Hindlimb muscle (tissue), 1 donor: ENCODE data around the gene TMEM135. TPM values are rescaled to one million over a fixed set of nuclear protein-coding genes. Genes with fewer than 3 reads are reported as not detected.
A peak's percentile ranks its signal among the peaks of the same experiment; 100 is the strongest.
"Not testable (repeated sequence)": the region's sequence is repeated elsewhere in the genome, so short reads cannot be mapped to it uniquely, and the experiment has no call there.

Experiments used
- DNase-seq: peaks from one replicate; pipeline ENCODE4 v3.0.0-alpha.2; 2013
- polyA plus RNA-seq: library from polyadenylated mRNA; unstranded; fragments of 120-200 nt; gene quantifications from one replicate; pipeline ENCODE4 v1.2.1, GENCODE V29; 2013; ENCODE audit not compliant: insufficient read length

TMEM135 gene
- 13.5 TPM for polyA plus RNA-seq

DNA sequence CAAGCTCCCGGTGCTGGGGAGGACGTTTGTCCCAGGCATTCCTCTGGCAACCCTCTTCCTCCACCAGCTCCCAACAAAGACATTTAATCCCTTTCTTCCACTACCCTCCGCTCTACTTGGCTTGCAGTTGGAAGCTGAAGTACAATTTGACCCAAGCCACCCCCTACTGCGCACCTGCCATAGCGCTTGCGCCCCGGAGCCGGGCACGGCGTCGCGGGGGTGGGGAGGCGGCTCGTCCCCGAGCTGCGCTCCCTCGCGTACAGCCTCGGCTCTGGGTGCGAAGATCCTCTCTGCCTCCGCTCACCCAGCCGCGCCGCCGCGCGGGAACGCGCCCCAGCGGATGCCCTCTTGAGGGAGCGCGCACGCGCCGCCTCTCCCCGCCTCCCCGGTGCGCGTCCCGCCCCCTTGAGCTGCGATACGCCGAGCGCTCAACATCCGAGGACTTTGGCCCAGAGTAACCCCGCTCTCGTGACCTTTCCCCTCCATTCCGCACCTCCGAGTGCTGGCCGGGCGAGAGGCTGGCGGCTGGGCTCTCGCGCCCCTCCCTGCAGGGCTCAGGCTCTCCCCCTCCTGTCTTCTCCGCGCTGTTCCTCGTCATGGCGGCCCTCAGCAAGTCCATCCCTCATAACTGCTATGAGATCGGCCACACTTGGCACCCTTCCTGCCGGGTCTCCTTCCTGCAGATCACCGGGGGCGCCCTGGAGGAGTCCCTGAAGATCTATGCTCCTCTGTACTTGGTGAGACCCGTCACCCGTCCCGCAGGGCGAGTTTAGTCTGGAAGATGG lies at the start of gene TMEM135:
TSS of gene TMEM135 (plus strand) at position 485 of the 785 bp plus-strand sequence. CDS start at position 597, 112 bp downstream.
- DNase-seq = peak; percentile 90

DNA sequence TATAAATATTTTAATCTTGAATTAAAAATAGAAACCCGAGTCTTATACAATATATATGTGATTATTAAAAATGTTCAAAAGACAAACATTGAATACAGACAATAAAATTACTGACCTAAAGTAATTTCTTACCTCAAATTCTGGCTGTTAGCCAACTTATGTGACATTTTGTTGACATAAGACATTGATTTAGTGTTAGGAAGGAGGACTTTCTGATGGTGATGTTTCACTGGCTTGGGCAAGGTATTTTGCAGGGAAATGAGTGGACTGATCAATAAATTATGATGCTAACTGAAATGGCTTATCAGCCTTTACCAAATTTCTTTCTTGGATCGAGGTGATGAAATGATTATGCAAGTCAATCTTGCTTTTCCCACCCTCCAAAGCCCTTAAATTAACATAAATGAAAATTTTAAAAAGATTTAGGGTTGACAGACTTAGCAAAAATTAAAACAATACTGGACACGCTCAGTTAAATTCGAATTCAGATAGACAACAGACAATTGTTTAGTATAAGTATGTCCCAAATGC lies 49.3 kb upstream of the TMEM135 start:
- DNase-seq = no peak

DNA sequence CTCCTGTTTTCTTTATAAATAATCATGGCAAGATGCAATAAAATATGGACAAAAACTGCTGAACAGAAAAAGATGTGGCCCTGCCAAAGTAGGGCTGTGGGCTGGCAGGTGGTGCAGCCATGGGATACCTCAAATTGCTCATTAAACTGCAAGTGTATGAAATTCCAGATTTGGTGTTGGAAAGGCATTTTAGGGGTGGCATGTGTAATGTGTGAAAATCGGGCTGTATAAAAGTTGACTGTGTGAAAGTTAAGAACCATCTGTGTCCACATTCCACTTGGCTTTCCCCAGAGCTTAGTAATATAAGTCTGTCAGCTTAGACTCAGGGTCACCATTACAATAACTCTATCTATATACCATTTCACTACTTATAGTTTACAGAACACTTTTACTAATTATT lies 47.7 kb upstream of the TMEM135 start:
- no peak for DNase-seq

DNA sequence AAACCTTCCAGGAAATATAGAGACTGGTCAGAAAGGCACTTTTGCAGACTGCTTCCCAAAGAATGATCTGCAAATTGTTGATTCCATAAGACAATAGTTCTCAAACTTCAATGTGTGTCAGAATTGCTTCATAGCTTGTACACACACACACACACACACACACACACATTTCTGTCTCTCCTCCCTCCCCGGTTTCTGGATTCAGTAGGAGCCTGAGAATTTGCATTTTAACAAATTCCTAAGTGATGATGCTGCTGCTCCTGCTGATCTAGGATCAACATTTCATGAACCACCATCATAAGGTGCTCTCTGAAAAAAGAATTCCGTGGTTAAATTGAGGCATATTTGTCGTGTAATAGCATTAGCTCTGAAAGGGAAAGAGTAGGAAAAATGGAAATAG lies 47.2 kb upstream of the TMEM135 start:
- no peak for DNase-seq

DNA sequence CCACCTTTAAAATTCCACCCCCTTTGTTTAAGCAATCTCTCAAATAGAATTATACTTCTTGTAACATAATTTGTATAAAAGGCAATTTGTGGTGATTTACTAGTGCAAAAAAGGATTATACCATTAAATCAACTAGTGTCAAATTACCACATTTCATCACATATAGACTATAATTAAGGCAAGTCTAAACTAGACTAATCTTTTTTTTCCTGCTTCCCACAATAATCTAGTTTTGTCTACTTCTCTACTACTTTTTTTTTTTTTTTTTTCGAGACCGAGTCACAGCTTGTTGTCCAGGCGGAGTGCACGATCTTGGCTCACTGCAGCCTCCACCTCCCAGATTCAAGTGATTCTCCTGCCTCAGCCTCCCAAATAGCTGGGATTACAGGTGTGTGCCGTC lies 46.4 kb upstream of the TMEM135 start:
- no peak for DNase-seq

DNA sequence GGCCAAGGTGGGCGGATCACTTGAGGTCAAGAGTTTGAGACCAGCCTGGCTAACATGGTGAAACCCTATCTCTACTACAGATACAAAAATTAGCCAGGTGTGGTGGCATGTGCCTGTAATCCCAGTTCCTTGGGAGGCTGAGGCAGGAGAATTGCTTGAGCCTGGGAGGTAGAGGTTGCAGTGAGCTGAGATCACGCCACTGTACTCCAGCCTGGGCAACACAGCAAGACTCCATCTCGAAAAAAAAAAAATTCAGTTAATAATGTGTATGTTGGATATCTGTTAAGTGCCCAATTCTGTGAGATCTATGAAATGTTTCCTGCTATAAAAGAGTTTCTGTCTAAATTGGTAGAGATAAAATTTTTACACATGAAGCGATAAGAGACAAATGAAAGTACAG lies 45.4 kb upstream of the TMEM135 start:
- DNase-seq = not testable (repeated sequence)

DNA sequence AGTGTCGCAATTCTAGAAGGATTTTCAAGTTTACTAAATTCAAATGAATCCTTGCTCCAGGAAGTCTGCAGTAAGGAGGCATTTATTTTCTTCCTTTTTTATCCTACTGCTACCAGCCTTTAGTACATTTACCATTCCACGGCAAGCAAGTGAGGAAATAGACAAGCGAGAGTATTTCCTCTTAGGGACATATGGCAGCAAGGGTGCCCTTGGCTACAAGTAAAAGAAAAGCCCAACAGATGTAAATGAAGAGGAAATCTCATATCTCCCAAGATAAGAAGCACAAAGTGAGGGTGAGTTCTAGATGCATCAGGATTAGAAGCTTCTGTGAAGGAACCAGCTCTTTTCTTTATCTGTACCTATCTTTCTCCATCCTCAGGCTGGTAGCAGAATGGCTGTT lies 44.7 kb upstream of the TMEM135 start:
- DNase-seq = no peak

DNA sequence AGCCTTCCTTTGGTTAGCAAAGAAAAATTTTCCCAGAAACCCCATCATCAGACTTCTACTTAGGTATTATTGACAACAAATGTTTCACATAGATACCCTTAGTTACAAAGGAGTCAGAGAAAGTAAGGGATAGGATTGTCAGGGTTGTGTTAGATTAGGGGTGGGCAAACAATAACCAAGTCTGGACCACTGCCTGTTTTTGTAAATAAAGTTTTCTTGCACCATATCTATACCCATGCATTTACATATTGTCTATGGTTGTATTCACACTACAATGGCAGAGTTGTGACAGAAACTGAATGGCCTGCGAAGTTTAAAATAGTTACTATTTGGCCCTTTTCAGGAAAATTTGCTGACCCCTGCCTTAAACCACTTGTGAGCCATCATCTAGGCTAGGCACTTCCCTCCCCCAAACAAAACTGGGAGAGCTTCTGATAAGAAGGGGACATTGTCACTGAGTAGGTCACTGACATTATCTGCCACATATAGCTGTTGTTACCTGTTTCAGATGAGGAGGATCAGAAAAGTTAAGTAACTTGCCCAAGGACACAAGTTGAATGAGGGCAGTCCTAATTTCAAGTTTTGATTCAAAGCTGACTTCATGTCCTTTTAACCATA lies 40.7 kb upstream of the TMEM135 start:
- no peak for DNase-seq

DNA sequence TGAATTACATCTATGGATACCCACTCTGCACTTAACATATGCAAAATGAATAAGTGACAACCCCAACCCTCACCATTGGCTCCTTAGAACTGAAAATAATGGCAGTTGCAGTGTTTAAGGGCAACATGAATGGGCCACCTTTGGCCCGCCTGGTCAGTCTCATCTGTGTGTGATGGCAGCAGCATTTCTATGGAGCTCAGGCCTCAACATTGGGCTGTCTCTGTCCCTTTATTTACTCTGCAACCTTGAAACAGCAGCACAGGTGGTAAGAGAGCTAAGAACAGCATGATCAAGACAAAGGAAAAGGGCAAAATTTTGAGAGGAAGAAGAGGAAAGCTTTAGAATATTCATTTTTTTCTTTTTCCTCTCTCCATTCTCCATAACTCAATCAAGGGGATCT lies 38.3 kb upstream of the TMEM135 start:
- DNase-seq = no peak

DNA sequence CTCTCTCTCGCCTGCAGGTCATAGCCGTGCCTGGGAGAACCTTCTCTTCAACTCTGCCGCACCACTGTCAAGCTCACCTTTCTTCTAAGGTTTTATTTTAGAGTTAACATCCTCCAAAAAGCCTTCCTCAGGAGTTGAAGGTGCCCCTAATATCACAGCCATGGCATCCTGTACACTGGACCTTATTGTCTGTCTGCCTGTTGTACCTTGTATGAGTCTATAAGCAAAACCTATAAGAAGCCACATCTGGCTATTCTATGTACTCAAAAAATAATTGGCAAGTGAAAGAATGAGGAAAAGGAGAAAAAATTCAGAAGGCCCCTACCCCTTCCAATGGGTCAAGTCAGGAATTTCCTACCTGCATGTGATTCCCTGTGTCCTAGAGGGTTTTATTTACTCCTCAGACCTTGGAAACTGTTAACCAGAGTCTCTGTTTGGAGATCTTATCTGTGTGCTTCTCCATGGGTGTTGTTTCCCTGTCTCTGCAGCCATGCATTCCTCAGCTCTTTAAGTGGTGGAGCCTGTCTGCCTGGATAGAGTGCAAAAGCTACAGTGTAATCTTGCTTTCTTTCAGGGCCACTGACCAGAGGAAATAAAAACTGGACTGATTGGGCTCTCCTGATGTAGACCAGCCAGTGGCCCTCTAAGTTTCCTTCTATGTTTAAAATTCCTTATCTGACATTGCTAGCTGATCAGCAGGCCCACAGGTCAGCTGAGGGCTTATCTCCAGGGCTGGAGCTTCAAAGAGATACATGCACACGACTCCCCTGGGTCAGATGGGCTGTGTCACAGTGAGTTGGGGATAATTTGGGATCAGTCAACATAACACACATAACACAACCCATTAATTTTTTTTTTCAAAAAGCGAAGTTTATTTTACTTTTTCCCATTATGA lies 37.6 kb upstream of the TMEM135 start:
- DNase-seq = no peak

DNA sequence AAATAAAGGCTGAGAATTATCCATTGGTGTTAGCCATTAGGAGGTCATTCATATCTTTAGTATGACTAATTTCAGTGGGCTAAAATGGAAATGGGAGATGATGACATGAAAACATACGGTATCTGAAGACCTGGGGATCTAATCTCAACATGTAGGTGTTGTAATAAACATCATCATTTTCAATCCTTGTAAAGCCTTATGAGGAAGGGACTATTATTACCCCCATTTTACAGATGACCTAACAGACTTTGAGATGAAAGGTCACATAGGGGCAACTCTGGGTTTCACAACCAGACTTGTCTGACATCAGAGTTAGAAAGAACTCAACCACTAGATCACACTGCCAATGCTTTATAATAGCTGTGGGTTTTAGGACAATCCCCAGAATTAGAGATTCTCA lies 34.8 kb upstream of the TMEM135 start:
- DNase-seq = no peak

DNA sequence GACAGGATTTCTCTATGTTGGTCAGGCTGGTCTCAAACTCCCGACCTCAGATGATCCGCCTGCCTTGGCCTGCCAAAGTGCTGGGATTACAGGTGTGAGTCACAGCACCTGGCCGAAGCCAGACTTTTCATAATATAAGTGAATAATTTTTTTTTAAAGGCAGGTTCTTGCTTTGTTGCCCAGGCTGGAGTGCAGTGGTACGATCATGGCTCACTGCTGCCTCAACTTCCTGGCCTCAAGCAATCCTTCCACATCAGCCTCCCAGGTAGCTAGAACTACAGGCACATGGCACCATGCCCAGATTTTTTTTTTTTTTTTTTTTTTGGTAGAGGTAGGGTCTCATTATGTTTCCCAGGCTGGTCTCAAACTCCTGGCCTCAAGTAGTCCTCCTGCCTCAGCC lies 33.5 kb upstream of the TMEM135 start:
- not testable (repeated sequence) for DNase-seq

DNA sequence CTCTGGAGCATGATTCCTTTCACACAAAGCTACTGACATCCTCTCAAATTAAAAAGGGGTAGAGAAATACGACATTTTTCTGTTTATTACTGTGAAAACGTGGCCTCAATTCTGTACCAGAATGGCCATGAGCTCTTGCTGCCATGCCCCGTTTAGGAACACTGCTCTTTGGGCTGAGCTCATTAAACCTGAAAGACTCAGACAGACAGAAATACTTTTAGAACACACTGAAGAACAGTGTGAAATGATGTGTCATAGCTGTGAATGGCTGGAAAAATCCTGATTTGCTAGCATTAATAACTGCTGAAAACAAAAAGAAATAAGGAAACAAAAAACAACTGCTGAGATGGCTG lies 32.2 kb upstream of the TMEM135 start:
- no peak for DNase-seq

DNA sequence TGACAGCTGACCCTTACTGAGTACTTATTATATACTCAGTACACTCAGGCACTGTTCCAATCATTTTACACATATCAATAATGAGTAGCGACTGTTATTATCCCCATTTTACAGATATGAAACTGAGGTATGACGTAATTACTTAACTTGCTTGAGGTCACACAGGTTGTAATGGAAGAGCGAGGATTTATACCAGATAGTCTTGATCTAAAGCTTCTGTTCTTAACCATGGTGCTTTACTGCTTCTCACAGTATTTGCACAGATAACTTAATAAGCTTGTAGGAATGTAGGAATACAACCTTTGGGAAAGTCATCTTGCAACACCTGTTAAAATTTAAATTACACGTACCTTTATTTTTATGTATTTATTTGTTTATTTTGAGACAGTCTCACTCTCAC lies 31.7 kb upstream of the TMEM135 start:
- DNase-seq = no peak

DNA sequence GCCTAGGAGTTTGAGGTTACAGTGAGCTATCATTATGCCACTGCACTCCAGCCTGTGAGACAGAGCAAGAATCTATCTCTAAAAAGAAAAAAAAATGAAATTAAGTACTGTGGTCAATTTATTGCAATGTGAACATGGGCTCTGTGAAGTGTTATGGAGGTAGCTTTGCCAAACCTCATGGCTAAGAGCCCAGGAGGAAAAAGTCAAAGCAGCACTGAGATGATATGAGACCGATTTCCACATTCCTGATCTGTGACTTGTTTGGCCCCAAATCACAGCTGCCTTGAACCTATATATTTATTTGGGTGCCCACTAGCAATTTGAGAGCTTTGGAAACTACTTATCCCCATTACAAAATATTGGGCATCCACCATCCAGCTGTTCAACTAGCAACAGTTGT lies 29.8 kb upstream of the TMEM135 start:
- DNase-seq = no peak

DNA sequence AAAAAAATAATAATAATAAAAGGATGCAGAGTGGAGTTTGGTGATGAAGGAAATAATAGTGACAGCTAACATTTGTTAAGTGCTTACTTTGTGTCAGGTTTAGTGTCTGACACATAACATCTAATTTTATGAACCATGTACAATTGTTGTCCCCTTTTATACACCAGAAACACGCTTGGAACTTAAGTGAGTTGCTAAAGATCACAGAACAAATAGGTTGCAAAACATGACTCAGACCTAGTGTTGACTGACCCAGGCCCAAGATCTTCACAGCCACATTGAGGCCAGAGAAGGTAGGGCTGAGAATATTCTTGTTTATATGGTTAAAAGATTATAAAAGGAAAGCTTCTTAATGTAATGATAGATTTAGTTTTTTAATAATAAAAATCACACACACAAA lies 25.6 kb upstream of the TMEM135 start:
- no peak for DNase-seq

DNA sequence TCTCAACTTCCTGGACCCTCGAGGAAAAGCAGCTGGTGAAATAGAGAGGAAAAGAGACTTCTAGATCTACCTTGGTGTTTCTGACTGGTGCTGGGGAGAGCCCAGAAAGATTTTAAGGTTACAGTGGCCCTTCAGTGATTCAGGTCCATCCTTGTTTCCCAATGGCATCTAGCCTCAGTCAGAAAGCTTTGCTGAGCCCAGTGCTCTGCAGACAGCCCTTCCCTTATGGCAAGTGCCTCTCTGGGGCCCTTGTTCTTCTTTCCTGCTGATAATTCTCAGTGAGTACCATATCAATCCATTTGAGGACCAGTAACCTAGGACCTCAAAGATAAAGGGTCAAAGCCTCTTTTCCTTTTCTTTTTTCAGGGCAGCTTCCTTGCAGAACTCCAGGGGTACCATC lies 25.1 kb upstream of the TMEM135 start:
- no peak for DNase-seq

DNA sequence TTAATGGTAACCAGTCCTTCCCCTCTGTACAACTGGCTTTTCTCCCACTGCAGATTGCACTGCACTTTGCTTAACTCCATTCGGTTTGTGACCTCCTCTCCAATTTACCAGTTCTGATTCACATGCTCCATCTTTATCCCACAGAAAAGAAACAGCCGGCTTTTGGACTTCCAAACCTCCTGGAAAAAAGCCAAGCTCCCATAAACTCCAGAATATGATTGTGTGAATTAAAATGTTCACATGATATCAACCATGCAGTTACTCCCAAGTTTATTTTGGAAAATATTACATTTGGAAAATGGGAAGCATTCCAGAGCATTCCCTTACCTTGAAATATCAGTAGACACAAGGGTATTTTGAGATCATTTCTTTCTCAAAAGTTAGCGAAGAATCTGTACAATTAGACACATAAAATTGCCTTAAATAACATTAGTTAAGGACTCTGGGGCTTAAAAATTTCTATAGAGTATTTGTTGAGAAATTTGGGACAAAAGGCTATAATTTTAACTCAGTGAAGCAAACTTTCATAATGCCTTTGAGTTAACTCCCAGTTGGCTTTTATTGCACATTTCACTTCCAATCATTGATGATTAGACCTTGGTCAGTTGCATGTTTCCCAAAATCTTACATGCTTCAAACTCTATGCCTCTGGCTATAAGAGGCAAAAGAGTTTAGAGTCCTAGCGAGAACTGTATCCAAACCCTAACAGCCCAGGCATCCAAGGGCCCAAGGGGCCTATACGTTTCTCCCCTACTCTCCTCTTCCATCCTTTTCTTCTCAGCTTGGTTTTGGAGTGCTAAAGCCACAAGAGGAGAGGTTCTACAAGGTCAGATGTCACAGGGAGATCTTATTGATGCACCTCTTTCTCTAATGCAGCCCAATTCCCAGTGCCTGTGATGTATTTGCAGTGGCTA lies 23.6 kb upstream of the TMEM135 start:
- peak; percentile 79 for DNase-seq

DNA sequence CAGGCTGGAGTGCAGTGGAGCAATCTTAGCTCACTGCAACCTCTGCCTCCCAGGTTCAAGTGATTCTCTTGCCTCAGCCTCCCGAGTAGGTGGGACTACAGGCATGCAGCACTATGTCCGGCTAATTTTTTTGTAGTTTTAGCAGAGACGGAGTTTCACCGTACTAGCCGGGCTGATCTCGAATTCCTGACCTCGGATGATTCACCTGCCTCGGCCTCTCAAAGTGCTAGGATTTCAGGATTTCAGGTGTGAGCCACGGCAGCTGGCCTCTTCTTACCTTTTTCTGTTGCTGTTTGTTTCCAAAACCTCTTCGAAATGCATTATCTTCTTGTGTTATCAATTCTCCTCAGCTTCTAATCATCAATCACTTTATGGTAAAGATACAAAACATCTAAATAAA lies 22.1 kb upstream of the TMEM135 start:
- DNase-seq = no peak

DNA sequence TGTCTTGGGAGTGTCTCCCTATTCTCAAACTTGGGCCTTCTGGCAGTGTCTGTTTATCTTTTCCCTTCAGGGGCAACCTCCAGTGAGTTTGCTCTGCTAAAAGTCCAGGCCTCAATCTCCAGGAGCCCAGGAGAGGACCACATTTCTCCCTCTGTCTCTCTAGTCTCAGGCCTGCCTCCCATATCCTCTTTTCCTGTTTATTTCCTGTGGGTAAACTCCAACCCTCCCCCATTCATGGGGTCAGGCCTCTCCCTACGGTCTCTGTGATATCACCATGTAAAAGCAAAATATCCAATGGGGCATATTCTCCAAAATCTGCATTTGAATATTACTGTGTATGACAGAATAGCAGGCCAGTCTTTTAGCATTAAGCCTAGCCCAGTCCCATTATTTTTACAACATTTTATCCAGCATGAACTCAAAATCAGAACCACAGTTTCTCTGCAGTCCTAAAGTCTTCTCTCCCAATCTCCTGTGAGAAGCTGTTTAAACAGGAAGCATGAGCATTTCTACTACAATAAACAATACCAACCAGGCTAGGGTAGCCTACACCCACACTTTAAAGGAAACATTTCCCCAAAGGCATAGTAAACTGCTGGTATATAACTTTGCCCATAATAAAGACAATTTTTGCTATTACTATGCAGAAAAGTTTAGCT lies 18.0 kb upstream of the TMEM135 start:
- DNase-seq = no peak

DNA sequence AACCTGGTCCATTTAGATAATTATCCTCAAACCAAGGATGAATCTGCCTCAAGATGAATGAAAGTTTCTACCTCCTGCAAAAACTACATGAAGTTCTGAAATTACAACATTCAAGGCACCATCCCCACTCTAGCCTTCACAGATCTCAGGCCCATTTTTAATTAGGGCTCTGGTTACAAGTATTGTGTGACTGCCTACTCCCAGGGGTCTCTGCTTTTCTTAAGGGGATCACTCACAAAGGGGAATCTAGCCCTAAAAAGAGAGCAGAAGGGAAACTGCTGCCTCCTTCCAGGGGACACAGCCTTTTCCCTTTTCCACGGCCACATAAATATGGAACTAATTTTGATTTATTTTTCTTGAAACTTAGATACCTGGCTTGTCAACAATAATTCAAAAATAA lies 17.4 kb upstream of the TMEM135 start:
- no peak for DNase-seq
